Breast epithelium (tissue), 3 donors: ENCODE data around the gene SLC12A2.

Experiments
- POLR2A ChIP-seq: fragments of 450-650 bp; IDR thresholded peaks from one replicate; pipeline ENCODE4 v1.6.1; 2016; ENCODE audit warnings: antibody characterized with exemption, mild to moderate bottlenecking, moderate library complexity
- TF ChIP-seq, protein P1 (sequence below), 3 donors: fragments of 450-650 bp; IDR thresholded peaks; one replicate each; pipeline ENCODE4 v1.5.1; 2016 to 2017; ENCODE audit warnings: antibody characterized with exemption in 3 of 3, mild to moderate bottlenecking in 3 of 3, moderate library complexity in 3 of 3

DNA sequence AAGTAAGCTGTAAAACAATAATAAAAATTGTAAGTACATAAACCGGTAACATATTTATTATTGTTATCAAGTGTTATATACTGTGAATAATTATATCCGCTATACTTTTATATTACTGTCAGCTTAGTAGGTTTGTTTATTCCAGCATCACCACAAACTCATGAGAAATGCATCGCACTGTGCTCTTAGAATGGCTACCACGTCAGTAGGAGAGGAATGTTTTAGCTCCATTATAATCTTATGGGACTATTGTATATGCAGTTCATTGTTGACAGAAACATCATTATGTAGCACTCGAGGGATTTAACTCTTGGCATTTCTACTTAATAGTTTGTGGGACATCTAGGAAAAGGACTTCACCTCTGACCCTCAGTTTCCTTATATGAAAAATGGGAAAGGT is 16.4 kb downstream of the SLC12A2 start:
- TF ChIP-seq POLR2A: no peak
- TF ChIP-seq, protein P1, sequence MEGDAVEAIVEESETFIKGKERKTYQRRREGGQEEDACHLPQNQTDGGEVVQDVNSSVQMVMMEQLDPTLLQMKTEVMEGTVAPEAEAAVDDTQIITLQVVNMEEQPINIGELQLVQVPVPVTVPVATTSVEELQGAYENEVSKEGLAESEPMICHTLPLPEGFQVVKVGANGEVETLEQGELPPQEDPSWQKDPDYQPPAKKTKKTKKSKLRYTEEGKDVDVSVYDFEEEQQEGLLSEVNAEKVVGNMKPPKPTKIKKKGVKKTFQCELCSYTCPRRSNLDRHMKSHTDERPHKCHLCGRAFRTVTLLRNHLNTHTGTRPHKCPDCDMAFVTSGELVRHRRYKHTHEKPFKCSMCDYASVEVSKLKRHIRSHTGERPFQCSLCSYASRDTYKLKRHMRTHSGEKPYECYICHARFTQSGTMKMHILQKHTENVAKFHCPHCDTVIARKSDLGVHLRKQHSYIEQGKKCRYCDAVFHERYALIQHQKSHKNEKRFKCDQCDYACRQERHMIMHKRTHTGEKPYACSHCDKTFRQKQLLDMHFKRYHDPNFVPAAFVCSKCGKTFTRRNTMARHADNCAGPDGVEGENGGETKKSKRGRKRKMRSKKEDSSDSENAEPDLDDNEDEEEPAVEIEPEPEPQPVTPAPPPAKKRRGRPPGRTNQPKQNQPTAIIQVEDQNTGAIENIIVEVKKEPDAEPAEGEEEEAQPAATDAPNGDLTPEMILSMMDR (IDR thresholded peaks at IDR 0.05): no peak
